Suprapubic skin (tissue), 4 donors: Measurements from ENCODE around the gene ARMC8. TPM values are rescaled to one million over a fixed set of nuclear protein-coding genes. Genes with fewer than 3 reads are reported as not detected.

Source experiments
- DNase-seq, 2 donors: peaks; one replicate each; pipeline ENCODE4 v3.0.0-alpha.2; 2019; ENCODE audit warnings: low spot score in 2 of 2
- H3K27ac ChIP-seq: fragments of 200-600 bp; sonication (generic); one replicate; pipeline ENCODE4 v1.5.1; 2019
- H3K27me3 ChIP-seq: fragments of 200-600 bp; sonication (generic); one replicate; pipeline ENCODE4 v1.5.1; 2019
- H3K36me3 ChIP-seq: fragments of 200-600 bp; sonication (generic); one replicate; pipeline ENCODE4 v1.5.1; 2019
- H3K4me1 ChIP-seq: fragments of 200-600 bp; sonication (generic); one replicate; pipeline ENCODE4 v1.5.1; 2019
- H3K4me3 ChIP-seq: fragments of 200-600 bp; sonication (generic); one replicate; pipeline ENCODE4 v1.5.1; 2019; ENCODE audit warnings: mild to moderate bottlenecking
- H3K9me3 ChIP-seq: fragments of 200-600 bp; sonication (generic); one replicate; pipeline ENCODE4 v1.5.1; 2019
- CTCF ChIP-seq, 2 donors: fragments of 200-600 bp in 1 of 2; fragments of 450-650 bp in 1 of 2; sonication (generic) in 1 of 2; IDR thresholded peaks; one replicate each; pipeline ENCODE4 v1.5.1; 2016 to 2019; ENCODE audit warnings: antibody characterized with exemption in 2 of 2, mild to moderate bottlenecking in 1 of 2, moderate library complexity in 1 of 2
- EP300 ChIP-seq: sonication (generic); formaldehyde crosslinking; IDR thresholded peaks from one replicate; pipeline ENCODE4 v1.6.1; 2017; ENCODE audit warnings: antibody characterized with exemption
- POLR2A ChIP-seq, 2 donors: fragments of 450-650 bp; IDR thresholded peaks; one replicate each; pipeline ENCODE4 v1.6.1; 2017; ENCODE audit warnings: antibody characterized with exemption in 2 of 2, mild to moderate bottlenecking in 2 of 2, moderate library complexity in 2 of 2
- POLR2AphosphoS5 ChIP-seq, 3 donors: sonication (generic); formaldehyde crosslinking; IDR thresholded peaks; one replicate each; pipeline ENCODE4 v1.6.1; 2017; ENCODE audit warnings: antibody characterized with exemption in 3 of 3
- WGBS: methylation state at CpG from one replicate; pipeline ENCODE4 v1.1.5; 2018; 5-methylcytosine and 5-hydroxymethylcytosine counted together
- total RNA-seq, 4 donors: library from RNA; depleted of rRNA; stranded (reverse); fragments of >200 nt; gene quantifications; one replicate each; pipeline ENCODE4 v1.1.0, GENCODE V29; 2016

Gene ARMC8
- total RNA-seq, 4 donors from 2014 or later, result 32.2 to 86.7 (median 33.3) TPM

GRCh38 chr3:138234401-138235179, 47.5 kb downstream of the ARMC8 start:
- DNase-seq, result no peak
- 92% methylated on average over 5 of the region's 5 CpGs for WGBS
- no peak overlapping the region for H3K4me3 ChIP-seq
- H3K4me1 ChIP-seq, result no peaks in the 10 kb centered on the region
- H3K27me3 ChIP-seq, result no peaks in the 10 kb centered on the region
- H3K27ac ChIP-seq, result no peak overlapping the region
- TF ChIP-seq POLR2A (IDR thresholded peaks at IDR 0.05) (no peak), POLR2AphosphoS5 (IDR thresholded peaks at IDR 0.05) (no peak), EP300 (no peak), CTCF (IDR thresholded peaks at IDR 0.05) (no peak)
- no peaks in the 10 kb centered on the region for H3K9me3 ChIP-seq
- H3K36me3 ChIP-seq, result peaks cover 92% of the 10 kb centered on the region

GRCh38 chr3:138238711-138239110, 51.6 kb downstream of the ARMC8 start:
- H3K4me3 ChIP-seq, result no peak overlapping the region
- H3K9me3 ChIP-seq, result no peaks in the 10 kb centered on the region
- peaks cover 85% of the 10 kb centered on the region for H3K36me3 ChIP-seq
- no peak overlapping the region for H3K27ac ChIP-seq
- DNase-seq, result no peak
- 96% methylated on average over 6 of the region's 6 CpGs for WGBS
- H3K27me3 ChIP-seq, result no peaks in the 10 kb centered on the region
- TF ChIP-seq EP300, result no peak
- TF ChIP-seq POLR2A (IDR thresholded peaks at IDR 0.05), result no peak
- no peak for TF ChIP-seq CTCF (IDR thresholded peaks at IDR 0.05)
- no peak for TF ChIP-seq POLR2AphosphoS5 (IDR thresholded peaks at IDR 0.05)
- H3K4me1 ChIP-seq, result no peaks in the 10 kb centered on the region

- H3K27me3 ChIP-seq, result no peaks in the 10 kb centered on the region
- no peaks in the 10 kb centered on the region for H3K9me3 ChIP-seq
- WGBS, result 67% methylated on average over 1 of the region's 1 CpG
- TF ChIP-seq CTCF (IDR thresholded peaks at IDR 0.05), result no peak
- no peak for TF ChIP-seq EP300
- TF ChIP-seq POLR2AphosphoS5 (IDR thresholded peaks at IDR 0.05), result no peak
- no peak for TF ChIP-seq POLR2A (IDR thresholded peaks at IDR 0.05)
- no peak overlapping the region for H3K27ac ChIP-seq
- H3K4me3 ChIP-seq, result no peak overlapping the region
- peaks cover 85% of the 10 kb centered on the region for H3K36me3 ChIP-seq
- no peaks in the 10 kb centered on the region for H3K4me1 ChIP-seq
- DNase-seq, result no peak
Measured at GRCh38 chr3:138241061-138241460, 54.0 kb downstream of the ARMC8 start.

- no peak for DNase-seq
- WGBS, result 86% methylated on average over 2 of the region's 2 CpGs
- no peaks in the 10 kb centered on the region for H3K4me1 ChIP-seq
- H3K4me3 ChIP-seq, result no peak overlapping the region
- H3K9me3 ChIP-seq, result no peaks in the 10 kb centered on the region
- H3K27ac ChIP-seq, result no peak overlapping the region
- peaks cover 78% of the 10 kb centered on the region for H3K36me3 ChIP-seq
- H3K27me3 ChIP-seq, result no peaks in the 10 kb centered on the region
- no peak for TF ChIP-seq POLR2AphosphoS5 (IDR thresholded peaks at IDR 0.05)
- no peak for TF ChIP-seq EP300
- TF ChIP-seq CTCF (IDR thresholded peaks at IDR 0.05), result no peak
- no peak for TF ChIP-seq POLR2A (IDR thresholded peaks at IDR 0.05)
Measured at GRCh38 chr3:138241676-138242075, 54.6 kb downstream of the ARMC8 start.

GRCh38 chr3:138242466-138242865, 55.4 kb downstream of the ARMC8 start:
- no peaks in the 10 kb centered on the region for H3K4me1 ChIP-seq
- no peak overlapping the region for H3K4me3 ChIP-seq
- H3K9me3 ChIP-seq, result no peaks in the 10 kb centered on the region
- no peak for TF ChIP-seq POLR2AphosphoS5 (IDR thresholded peaks at IDR 0.05)
- TF ChIP-seq EP300, result no peak
- TF ChIP-seq POLR2A (IDR thresholded peaks at IDR 0.05), result no peak
- TF ChIP-seq CTCF (IDR thresholded peaks at IDR 0.05), result no peak
- H3K27me3 ChIP-seq, result no peaks in the 10 kb centered on the region
- no peak overlapping the region for H3K27ac ChIP-seq
- peaks cover 73% of the 10 kb centered on the region for H3K36me3 ChIP-seq
- 100% methylated on average over 1 of the region's 1 CpG for WGBS
- no peak for DNase-seq
